Activated T-cell treated with anti-CD3 and anti-CD28 coated beads, Interleukin-2, amount 50 U/mL, for 72 hours (primary cell): ENCODE measurements around the gene SNX33. TPM values are rescaled to one million over a fixed set of nuclear protein-coding genes. Genes with fewer than 3 reads are reported as not detected.
A peak's percentile ranks its signal among the peaks of the same experiment; 100 is the strongest.
"Not testable (repeated sequence)": the region's sequence is repeated elsewhere in the genome, so short reads cannot be mapped to it uniquely, and the experiment has no call there.

Source experiments
- ATAC-seq, 2 donors: fragments of 150-1000 bp; cut with Tn5 transposase; replicated peaks in 1 of 2; 2 replicates each; pipeline ENCODE4 v1.10.0; 2021; ENCODE audit warnings: moderate library complexity in 2 of 2, mild to moderate bottlenecking in 1 of 2
- DNase-seq, 2 donors: peaks; one replicate each; pipeline ENCODE4 v3.0.0; 2021 to 2022; ENCODE audit warnings: mixed read lengths in 1 of 2
- H3K27ac Mint-ChIP-seq: one replicate; pipeline ENCODE4 v1.8.0; 2022; ENCODE audit warnings: mild to moderate bottlenecking, moderate library complexity, mixed read lengths
- H3K27me3 Mint-ChIP-seq: one replicate; pipeline ENCODE4 v1.8.0; 2022; ENCODE audit warnings: low read depth, mixed read lengths
- H3K36me3 Mint-ChIP-seq, 2 donors: one replicate each; pipeline ENCODE4 v1.8.0; 2022; ENCODE audit warnings: mixed read lengths in 2 of 2, mild to moderate bottlenecking in 1 of 2; ENCODE audit not compliant: insufficient read depth in 2 of 2
- H3K4me1 Mint-ChIP-seq: one replicate; pipeline ENCODE4 v1.8.0; 2022; ENCODE audit warnings: low read depth, mixed read lengths
- H3K4me3 Mint-ChIP-seq, 2 donors: one replicate each; pipeline ENCODE4 v1.8.0; 2022; ENCODE audit warnings: mild to moderate bottlenecking in 2 of 2, mixed read lengths in 2 of 2, moderate library complexity in 2 of 2
- H3K9me3 Mint-ChIP-seq, 2 donors: one replicate each; pipeline ENCODE4 v1.8.0; 2022; ENCODE audit warnings: mixed read lengths in 2 of 2
- total RNA-seq, 2 donors: library from RNA; stranded (reverse); gene quantifications; one replicate each; pipeline ENCODE4 v1.2.3, GENCODE V29; 2022

Gene SNX33
- total RNA-seq, 2 donors from 2014 or later = 1.5 to 3.1 TPM

- not testable (repeated sequence) for H3K36me3 Mint-ChIP-seq, H3K9me3 Mint-ChIP-seq, H3K27ac Mint-ChIP-seq, H3K4me1 Mint-ChIP-seq, H3K4me3 Mint-ChIP-seq
- H3K27me3 Mint-ChIP-seq = peaks cover 20% of the 10 kb centered on the region
- peak in 1 of 2 donors; percentile 25 for DNase-seq
- ATAC-seq = peak in 1 of 2 donors; percentile 52
These were observed 63.2 kb downstream of the SNX33 start for GRCh38 chr15:75710874-75711273.

DNA sequence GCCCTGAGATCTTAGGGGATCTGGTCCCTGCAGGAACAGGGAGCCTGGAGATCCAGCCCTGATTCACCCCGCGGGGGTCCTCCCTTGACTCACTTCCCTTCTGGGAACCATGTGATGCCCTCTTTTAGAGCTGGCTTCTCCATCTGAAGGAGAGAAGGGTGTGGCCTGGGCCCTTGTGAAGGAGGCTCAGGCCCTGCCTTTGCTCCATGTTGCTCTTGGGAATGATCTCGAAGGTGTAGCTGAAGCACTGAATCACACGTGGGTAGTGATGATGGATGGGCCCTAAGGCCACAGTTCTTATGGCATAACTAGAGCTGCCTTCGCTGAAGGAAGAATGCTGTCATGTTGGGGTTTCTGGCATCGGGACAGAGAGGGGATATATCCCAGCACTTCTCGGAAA is 63.8 kb downstream of the SNX33 start:
- not testable (repeated sequence) for H3K27ac Mint-ChIP-seq, ATAC-seq, H3K4me1 Mint-ChIP-seq, H3K36me3 Mint-ChIP-seq, H3K9me3 Mint-ChIP-seq, H3K4me3 Mint-ChIP-seq, DNase-seq
- peaks cover 20% of the 10 kb centered on the region for H3K27me3 Mint-ChIP-seq

Other genes with a start within 250 kb of the SNX33 start
- 10 to 100 TPM; 93.1 to 96.4 TPM for gene SIN3A, start 196.2 kb upstream of the SNX33 start, total RNA-seq
- gene PTPN9, start 68.6 kb upstream of the SNX33 start, total RNA-seq = 10 to 100 TPM; 20.3 to 26.1 TPM
- gene SNUPN, start 22.2 kb upstream of the SNX33 start, total RNA-seq = 10 to 100 TPM; 22.4 to 26.2 TPM
- 10 to 100 TPM; 57.5 to 61.0 TPM for gene IMP3, start 7.7 kb upstream of the SNX33 start, total RNA-seq
- not detected for gene CSPG4, start 64.9 kb downstream of the SNX33 start, total RNA-seq
- gene UBE2Q2, start 195.5 kb downstream of the SNX33 start, total RNA-seq = 10 to 100 TPM; 16.1 to 20.7 TPM